HG03439 (cell line): ENCODE data around the gene ACCSL.

Experiments used
- ATAC-seq: cut with Tn5 transposase; IDR thresholded peaks from one replicate; pipeline ENCODE4 v1.9.1; 2021; ENCODE audit warnings: mild to moderate bottlenecking, moderate library complexity; ENCODE audit not compliant: unreplicated experiment

The ACCSL gene

GRCh38 chr11:44049832-44050231 lies 2.1 kb downstream of the ACCSL start:
- no peak for ATAC-seq

- no peak for ATAC-seq
Measured at GRCh38 chr11:44051171-44051570, 3.4 kb downstream of the ACCSL start.

GRCh38 chr11:44057340-44057739 lies 9.6 kb downstream of the ACCSL start:
- no peak for ATAC-seq

- ATAC-seq = no peak
Measured at GRCh38 chr11:44058275-44058674, 10.5 kb downstream of the ACCSL start.

- no peak for ATAC-seq
Measured at GRCh38 chr11:44065161-44065661, 17.4 kb downstream of the ACCSL start.

- peak; percentile 93 for ATAC-seq
Measured at GRCh38 chr11:44065841-44066731, 18.3 kb downstream of the ACCSL start, which contains the start of gene ACCS. TSS of gene ACCS (plus strand) at chr11:44066270. CDS start at chr11:44067628, 1,358 bp downstream.

GRCh38 chr11:44066732-44067141 lies 19.0 kb downstream of the ACCSL start:
- ATAC-seq = no peak

GRCh38 chr11:44067266-44067665 lies 19.5 kb downstream of the ACCSL start:
- ATAC-seq = no peak

- ATAC-seq = no peak
Measured at GRCh38 chr11:44068180-44068579, 20.4 kb downstream of the ACCSL start.

GRCh38 chr11:44071157-44071556 lies 23.4 kb downstream of the ACCSL start:
- no peak for ATAC-seq

GRCh38 chr11:44072757-44073658 lies 25.2 kb downstream of the ACCSL start:
- no peak for ATAC-seq

GRCh38 chr11:44078794-44079193 lies 31.0 kb downstream of the ACCSL start:
- ATAC-seq = no peak

GRCh38 chr11:44079376-44079775 lies 31.6 kb downstream of the ACCSL start:
- ATAC-seq = no peak

- no peak for ATAC-seq
Measured at GRCh38 chr11:44080951-44081350, 33.2 kb downstream of the ACCSL start.

GRCh38 chr11:44082645-44083044 lies 34.9 kb downstream of the ACCSL start:
- ATAC-seq = no peak

GRCh38 chr11:44083433-44083832 lies 35.7 kb downstream of the ACCSL start:
- no peak for ATAC-seq

- ATAC-seq = no peak
Measured at GRCh38 chr11:44083906-44084305, 36.1 kb downstream of the ACCSL start.

- ATAC-seq = no peak
Measured at GRCh38 chr11:44085330-44085729, 37.5 kb downstream of the ACCSL start.

- ATAC-seq = no peak
Measured at GRCh38 chr11:44088377-44088776, 40.6 kb downstream of the ACCSL start.

- ATAC-seq = no peak
Measured at GRCh38 chr11:44088871-44089270, 41.1 kb downstream of the ACCSL start.

GRCh38 chr11:44090539-44090938 lies 42.8 kb downstream of the ACCSL start:
- ATAC-seq = no peak
